Measurements from ENCODE around the gene NAIF1. TPM values are rescaled to one million over a fixed set of nuclear protein-coding genes. Genes with fewer than 3 reads are reported as not detected.

The NAIF1 gene
- total RNA-seq, 1 experiment from 2014 or later: 14.6 TPM

DNA sequence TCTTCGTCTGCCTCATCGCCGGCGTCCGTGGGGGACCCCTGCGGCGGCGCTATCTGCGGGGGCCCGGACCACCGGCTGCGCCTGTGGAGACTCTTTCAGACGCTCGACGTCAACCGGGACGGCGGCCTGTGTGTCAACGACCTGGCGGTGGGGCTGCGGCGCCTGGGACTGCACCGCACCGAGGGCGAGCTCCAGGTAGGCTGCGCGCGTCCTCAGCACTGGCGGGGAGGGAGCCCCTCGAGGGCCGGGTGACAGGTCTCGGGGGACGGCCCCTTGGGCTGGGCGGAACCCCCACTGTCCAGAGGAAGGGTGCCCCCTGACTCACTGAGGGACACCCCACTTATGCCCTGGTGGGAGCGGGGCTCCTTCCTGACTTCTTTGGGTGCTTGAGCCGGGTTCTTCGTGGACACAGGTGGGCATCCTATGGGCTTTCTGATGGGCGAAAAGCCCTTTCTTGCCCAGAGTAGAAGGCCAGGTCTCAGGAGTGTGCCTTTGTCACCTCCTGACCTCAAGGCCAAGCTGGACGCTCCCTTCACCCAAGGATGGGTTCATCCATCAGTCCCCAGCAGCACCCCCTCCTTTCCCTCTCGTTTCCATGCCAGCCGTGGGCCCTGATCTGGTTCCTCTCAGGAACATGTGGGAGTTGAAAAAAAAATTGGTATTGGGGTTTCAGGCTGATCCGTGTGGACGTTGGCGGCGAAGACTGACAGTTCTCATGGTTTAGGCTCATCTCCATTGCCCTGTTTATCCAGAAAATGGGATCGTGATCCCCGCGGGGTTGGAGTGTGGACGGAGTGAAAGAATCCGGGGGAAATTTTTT lies 1.5 kb upstream of the NAIF1 start:
- CTCF ChIA-PET: no interaction called here
- in situ Hi-C loops (cut with HindIII; ENCODE audit: low pct_unique_long_range_greater_than_20kb, low sequenced_read_pairs): no loop called here
- Histone ChIP-seq H3K27me3 (ENCODE audit: control insufficient read depth, insufficient read depth, low read length) (no peaks in the 10 kb centered on the region), H3K4me3 (ENCODE audit: low read depth in 2 of 2, low read length in 2 of 2) (peak overlapping the region; percentile 79 to 84), H3K36me3 (ENCODE audit: control insufficient read depth, insufficient read depth, low read length) (no peaks in the 10 kb centered on the region), H3K4me1 (ENCODE audit: control insufficient read depth, insufficient read depth, low read length) (peaks cover 23% of the 10 kb centered on the region), H3K9me3 (ENCODE audit: control insufficient read depth, insufficient read depth, low read depth, low read length) (no peaks in the 10 kb centered on the region), H3K27ac (ENCODE audit: low read length) (peak overlapping the region; percentile 87)
- TF ChIP-seq, protein P1, sequence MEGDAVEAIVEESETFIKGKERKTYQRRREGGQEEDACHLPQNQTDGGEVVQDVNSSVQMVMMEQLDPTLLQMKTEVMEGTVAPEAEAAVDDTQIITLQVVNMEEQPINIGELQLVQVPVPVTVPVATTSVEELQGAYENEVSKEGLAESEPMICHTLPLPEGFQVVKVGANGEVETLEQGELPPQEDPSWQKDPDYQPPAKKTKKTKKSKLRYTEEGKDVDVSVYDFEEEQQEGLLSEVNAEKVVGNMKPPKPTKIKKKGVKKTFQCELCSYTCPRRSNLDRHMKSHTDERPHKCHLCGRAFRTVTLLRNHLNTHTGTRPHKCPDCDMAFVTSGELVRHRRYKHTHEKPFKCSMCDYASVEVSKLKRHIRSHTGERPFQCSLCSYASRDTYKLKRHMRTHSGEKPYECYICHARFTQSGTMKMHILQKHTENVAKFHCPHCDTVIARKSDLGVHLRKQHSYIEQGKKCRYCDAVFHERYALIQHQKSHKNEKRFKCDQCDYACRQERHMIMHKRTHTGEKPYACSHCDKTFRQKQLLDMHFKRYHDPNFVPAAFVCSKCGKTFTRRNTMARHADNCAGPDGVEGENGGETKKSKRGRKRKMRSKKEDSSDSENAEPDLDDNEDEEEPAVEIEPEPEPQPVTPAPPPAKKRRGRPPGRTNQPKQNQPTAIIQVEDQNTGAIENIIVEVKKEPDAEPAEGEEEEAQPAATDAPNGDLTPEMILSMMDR (IDR thresholded peaks at IDR 0.05): no peak
- TF ChIP-seq SIN3A (IDR thresholded peaks at IDR 0.05; ENCODE audit: borderline replicate concordance, insufficient read depth, low read depth, low read length): no peak
- no peak for TF ChIP-seq POLR2AphosphoS5 (IDR thresholded peaks at IDR 0.05; ENCODE audit: low read depth, low read length)
- TF ChIP-seq, protein P2, sequence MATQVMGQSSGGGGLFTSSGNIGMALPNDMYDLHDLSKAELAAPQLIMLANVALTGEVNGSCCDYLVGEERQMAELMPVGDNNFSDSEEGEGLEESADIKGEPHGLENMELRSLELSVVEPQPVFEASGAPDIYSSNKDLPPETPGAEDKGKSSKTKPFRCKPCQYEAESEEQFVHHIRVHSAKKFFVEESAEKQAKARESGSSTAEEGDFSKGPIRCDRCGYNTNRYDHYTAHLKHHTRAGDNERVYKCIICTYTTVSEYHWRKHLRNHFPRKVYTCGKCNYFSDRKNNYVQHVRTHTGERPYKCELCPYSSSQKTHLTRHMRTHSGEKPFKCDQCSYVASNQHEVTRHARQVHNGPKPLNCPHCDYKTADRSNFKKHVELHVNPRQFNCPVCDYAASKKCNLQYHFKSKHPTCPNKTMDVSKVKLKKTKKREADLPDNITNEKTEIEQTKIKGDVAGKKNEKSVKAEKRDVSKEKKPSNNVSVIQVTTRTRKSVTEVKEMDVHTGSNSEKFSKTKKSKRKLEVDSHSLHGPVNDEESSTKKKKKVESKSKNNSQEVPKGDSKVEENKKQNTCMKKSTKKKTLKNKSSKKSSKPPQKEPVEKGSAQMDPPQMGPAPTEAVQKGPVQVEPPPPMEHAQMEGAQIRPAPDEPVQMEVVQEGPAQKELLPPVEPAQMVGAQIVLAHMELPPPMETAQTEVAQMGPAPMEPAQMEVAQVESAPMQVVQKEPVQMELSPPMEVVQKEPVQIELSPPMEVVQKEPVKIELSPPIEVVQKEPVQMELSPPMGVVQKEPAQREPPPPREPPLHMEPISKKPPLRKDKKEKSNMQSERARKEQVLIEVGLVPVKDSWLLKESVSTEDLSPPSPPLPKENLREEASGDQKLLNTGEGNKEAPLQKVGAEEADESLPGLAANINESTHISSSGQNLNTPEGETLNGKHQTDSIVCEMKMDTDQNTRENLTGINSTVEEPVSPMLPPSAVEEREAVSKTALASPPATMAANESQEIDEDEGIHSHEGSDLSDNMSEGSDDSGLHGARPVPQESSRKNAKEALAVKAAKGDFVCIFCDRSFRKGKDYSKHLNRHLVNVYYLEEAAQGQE (IDR thresholded peaks at IDR 0.05; ENCODE audit: insufficient read depth in 1 of 2, low read depth in 2 of 2, low read length in 1 of 2): no peak
- no peak for TF ChIP-seq TCF7L2 (IDR thresholded peaks at IDR 0.05; ENCODE audit: low read depth, low read length)
- no peak for DNase-seq (ENCODE audit: low read depth, low spot score)
- no TSS peak for BruUV-seq (replicated peaks)
- POLR2A ChIA-PET: no interaction called here
- intact Hi-C loops (cut with micrococcal nuclease; ENCODE audit: unreplicated experiment): no loop called here
- ATAC-seq: peak; percentile 17

DNA sequence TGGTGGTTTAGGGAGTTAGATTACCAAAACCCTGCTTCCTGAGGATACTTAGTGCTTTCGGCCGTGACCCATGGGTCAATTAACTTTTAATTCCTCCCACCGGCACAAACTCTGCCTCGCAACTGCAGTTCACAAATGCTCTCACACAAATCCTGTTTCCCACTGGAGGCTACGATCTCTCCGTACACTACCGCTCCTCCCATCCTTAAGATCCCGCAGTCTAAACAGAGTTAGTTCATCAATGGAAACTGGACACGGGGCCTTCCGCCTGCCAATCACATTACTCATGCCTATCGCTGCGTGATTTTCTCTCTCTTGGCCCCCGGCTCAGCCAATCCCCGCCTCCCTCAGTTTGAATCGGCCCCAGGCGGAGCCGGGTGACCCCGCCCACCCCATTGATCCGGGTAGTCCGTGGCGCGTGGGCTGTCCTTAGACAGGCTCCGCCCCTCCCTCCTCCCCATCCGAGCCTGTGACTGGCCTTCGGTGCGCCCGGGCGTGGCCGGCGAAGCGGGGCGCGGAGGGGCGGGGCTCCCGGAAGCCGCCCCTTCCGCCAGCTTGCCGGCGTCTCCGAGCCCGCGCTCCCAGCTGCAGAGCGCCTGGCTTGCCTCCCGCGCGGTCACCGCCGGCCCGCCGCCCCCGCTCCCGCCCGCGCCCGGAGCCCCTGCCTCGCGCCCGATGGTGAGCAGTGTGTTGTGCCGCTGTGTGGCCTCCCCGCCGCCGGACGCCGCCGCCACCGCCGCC lies 695 bp upstream of the NAIF1 start, which contains the start of gene SLC25A25:
Gene SLC25A25, plus strand, starts transcription at position 588 of the 741 bp plus-strand sequence. Its CDS starts 88 bp downstream, at position 676.
- peak; percentile 92 for DNase-seq (ENCODE audit: low read depth, low spot score)
- ATAC-seq: peak; percentile 89
- Histone ChIP-seq H3K27ac (ENCODE audit: low read length) (peak within 1 kb of the TSS; percentile 99), H3K4me3 (ENCODE audit: low read depth in 2 of 2, low read length in 2 of 2) (peak within 1 kb of the TSS; percentile 79 to 97), H3K36me3 (ENCODE audit: control insufficient read depth, insufficient read depth, low read length) (no peaks in the 10 kb centered on the region), H3K4me1 (ENCODE audit: control insufficient read depth, insufficient read depth, low read length) (peaks cover 21% of the 10 kb centered on the region), H3K9me3 (ENCODE audit: control insufficient read depth, insufficient read depth, low read depth, low read length) (no peaks in the 10 kb centered on the region), H3K27me3 (ENCODE audit: control insufficient read depth, insufficient read depth, low read length) (no peaks in the 10 kb centered on the region)
- TF ChIP-seq, protein P1 (IDR thresholded peaks at IDR 0.05): no peak
- TF ChIP-seq POLR2AphosphoS5 (IDR thresholded peaks at IDR 0.05; ENCODE audit: low read depth, low read length) (peak; percentile 70), SIN3A (IDR thresholded peaks at IDR 0.05; ENCODE audit: borderline replicate concordance, insufficient read depth, low read depth, low read length) (no peak), TCF7L2 (IDR thresholded peaks at IDR 0.05; ENCODE audit: low read depth, low read length) (0 out of 2 replicates have a peak, but pooled peaks have one; percentile 13)
- TF ChIP-seq, protein P2 (IDR thresholded peaks at IDR 0.05; ENCODE audit: insufficient read depth in 1 of 2, low read depth in 2 of 2, low read length in 1 of 2): no peak
- in situ Hi-C loops (cut with HindIII; ENCODE audit: low pct_unique_long_range_greater_than_20kb, low sequenced_read_pairs) (no loop called here), intact Hi-C loops (cut with micrococcal nuclease; ENCODE audit: unreplicated experiment) (no loop called here)
- POLR2A ChIA-PET: no interaction called here
- no TSS peak for BruUV-seq (replicated peaks)
- CTCF ChIA-PET: interaction anchor here (1.4 kb wide), 1 partner anchor 47 kb away, joined by 4 read pairs; no protein-coding TSS in a partner anchor
